ENCODE measurements around the gene TDP1.
"Not testable (repeated sequence)": the region's sequence is repeated elsewhere in the genome, so short reads cannot be mapped to it uniquely, and the experiment has no call there.

Gene TDP1

DNA sequence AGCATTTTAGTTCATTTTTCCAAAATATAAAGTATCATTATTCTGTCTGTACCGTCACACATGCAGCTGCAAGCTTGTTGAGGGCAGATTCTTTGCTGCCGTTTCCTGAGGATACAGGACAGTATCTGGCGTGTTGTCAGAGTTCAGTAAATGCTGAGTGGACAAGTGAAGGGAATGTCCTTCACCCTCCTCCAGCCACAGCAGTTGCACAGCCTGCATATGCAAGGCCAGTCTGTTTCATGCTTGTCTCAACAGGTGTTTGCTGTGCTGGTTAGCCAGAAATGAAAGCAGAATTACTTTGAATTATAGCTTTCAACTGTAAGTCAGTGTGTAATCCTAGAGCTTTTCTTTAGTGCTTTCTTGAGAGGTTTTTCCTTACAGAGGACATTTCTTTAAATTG lies 36.5 kb downstream of the TDP1 start:
- DNase-seq, result no peak

GRCh38 chr14:89996963-89997362 lies 41.2 kb downstream of the TDP1 start:
- DNase-seq, result no peak

- no peak for DNase-seq
These were observed 45.2 kb downstream of the TDP1 start for GRCh38 chr14:90000935-90001334.

DNA sequence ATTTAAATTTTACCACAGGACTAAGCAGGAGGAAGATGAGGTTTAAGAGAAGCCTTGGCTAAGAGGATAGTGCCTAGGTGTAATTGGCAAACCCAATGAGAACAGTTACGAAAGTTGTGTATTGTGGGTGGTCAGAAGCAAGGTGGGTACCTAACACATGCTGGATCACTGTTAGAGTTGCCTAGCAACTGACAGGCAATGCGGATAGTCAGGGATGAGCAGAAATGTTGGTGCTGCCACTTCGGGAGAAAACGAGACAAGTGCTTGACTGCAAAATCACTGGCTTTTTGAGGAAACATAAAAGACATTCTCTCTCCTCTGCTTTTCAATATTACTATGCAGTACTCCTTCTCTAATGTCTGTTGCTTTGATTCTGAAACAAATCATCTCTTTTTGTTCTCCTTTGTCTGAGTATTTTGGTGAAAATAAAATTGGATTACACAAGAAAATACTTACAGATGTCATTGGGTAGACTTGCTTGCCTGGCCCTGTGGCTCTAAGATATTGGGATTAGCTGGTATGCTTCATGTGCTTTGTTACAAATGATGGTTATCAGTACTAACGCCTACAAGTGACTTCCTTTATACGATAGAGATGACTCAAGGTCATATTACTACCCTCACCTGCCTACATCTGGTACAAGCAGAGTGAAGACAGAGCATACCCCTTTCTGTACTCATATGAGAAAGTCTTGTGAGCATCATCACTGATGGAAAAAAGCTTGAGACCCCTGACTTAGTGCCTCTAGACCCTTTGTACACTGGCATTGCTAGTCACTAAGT lies 48.0 kb downstream of the TDP1 start:
- no peak for DNase-seq

GRCh38 chr14:90005441-90005840 lies 49.7 kb downstream of the TDP1 start:
- DNase-seq, result no peak

DNA sequence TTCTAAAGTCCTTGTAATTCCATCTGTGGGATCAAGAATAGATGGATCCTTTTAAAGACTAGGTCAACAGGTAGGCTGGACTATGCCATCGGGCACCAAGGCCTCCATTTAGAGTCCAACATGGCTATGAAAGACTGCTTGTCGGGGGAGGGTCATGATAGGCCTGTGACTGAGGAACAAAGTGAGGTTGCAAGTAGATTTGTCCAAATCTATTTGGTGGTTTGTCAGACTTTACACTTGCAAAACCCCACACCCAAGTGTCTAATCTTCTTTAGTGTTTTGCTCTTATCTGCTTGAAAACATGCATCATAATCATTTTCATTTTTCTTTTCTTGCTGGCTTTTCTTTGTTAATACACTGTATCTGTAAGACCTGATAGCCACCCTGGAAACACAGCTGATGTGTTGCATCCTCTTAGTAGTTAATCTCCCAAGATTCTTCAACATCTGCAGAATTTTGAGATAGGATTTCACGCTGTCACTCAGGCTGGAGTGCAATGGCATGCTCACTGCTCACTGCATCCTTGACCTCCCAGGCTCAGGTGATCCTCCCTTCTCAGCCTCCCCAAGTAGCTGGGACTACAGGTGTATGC lies 50.3 kb downstream of the TDP1 start:
- DNase-seq, result no peak

GRCh38 chr14:90017371-90017770 lies 61.6 kb downstream of the TDP1 start:
- DNase-seq, result no peak

GRCh38 chr14:90019824-90020523 lies 64.2 kb downstream of the TDP1 start:
- DNase-seq, result no peak

DNA sequence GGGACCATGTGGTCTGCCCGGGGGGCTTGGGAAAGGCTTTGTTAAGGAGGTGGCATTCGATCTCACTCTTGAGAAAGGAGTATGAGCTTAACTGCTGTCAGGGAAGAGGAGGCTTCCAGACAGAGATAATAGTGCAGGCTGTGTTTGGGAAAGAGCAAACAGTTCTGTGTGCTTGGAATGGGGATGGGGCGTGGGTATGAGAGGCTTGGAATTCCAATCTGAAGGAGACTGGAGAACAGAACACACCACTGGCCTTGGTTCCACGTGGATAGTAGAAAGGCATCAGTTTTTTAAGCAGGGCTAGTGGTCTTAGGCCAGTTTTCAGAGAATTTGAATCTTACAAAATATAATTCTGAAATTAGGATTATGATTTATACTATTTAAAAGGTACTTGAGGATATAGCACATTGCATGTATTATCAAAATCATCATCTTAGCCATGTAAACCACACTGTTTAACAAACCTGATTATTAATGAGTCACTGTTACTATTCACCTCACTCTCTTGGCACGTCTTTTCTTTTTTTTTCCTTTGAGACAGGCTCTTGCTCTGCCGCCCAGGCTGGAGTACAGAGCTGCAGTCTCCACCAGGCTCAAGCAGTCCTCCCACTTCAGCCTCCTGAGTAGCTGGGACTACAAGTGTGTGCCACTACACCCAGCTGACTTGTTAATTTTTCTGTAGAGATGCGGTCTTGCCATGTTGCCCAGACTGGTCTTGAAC lies 67.6 kb downstream of the TDP1 start:
- no peak for DNase-seq

GRCh38 chr14:90024910-90025309 lies 69.2 kb downstream of the TDP1 start:
- DNase-seq, result no peak

GRCh38 chr14:90026608-90027007 lies 70.9 kb downstream of the TDP1 start:
- not testable (repeated sequence) for DNase-seq

GRCh38 chr14:90027842-90028241 lies 72.1 kb downstream of the TDP1 start:
- no peak for DNase-seq

DNA sequence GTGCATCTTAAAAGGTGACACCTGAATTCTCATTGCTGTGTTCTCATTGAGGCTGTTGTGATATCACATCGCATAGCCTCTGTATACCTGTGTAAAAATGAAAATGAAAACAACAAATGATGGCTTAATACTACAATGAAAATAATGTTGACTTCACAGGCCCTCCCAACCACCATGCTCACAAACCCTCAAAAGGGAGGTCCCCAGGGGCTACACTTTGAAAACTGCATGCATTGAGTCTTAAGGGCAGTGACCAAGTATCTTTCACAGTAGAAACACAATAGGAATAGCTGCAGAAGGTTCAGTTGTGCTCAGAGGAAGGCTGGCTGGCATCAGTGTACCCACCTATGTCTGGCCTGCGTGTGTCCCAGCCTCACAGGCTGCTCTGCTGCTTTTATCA lies 78.4 kb downstream of the TDP1 start:
- DNase-seq, result no peak

- DNase-seq, result no peak
These were observed 79.3 kb downstream of the TDP1 start for GRCh38 chr14:90034835-90035525.

DNA sequence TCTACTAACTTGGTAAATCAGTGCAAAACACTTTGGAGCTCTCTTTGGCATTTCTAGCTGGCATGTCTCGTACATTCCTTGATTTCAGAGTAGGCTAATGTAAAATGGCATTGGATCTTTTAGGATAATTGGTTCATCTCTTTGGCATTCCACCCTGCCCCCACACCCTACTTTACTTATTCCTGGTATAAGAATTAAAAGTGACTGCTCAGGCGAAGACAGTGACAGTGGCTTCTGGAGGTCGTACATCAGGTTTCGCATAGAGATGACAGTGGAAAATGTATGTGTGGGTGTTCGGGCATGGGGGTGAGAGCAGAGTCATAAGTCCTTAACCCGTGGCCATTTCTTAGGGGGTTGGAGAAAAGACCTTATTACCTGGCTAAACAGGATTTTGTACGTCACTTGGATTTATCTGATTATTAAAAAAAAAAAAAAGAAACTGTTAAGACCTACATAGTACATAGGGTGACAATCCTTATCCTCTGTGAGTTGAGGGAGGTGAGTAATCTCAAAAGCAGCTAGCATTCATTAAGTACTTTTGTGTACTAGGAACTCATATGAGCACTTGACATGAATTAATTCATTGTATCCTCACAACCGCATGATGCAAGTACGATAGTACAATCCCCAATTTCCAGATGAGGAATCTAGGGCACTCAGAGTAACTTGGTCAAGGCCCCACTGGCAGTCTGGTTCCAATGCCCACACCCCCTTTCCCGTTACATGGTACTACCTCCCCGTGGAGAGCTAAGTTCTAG lies 83.7 kb downstream of the TDP1 start:
- no peak for DNase-seq

- DNase-seq, result no peak
These were observed 84.7 kb downstream of the TDP1 start for GRCh38 chr14:90040411-90040810.

DNA sequence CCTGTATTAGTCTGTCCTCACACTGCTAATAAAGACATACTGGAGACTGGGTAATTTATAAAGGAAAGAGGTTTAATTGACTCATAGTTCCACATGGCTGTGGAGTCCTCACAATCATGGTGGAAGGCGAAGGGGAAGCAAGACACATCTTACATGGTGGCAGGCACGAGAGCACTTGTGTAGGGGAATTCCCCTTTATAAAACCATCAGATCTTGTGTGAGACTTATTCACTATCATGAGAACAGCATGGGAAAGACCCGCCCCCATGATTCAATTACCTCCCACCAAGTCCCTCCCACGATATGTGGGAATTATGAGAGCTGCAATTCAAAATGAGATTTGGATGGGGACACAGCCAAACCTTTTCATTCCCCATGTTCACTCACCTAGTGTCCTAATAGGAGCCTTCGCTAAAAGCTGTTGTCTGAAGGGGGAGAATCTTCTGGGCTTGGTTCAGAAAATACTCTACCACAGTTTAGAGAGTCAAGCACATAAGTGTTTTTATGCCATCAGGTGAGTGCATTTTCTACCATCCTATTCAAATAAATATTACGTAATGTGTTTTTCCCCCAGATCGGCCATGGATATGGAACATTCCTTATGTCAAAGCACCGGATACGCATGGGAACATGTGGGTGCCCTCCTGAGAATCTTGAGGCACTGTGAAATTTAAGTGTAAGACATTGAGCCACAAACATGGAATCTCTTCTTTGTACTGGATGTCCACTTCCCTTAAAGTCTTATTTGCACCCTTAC lies 86.9 kb downstream of the TDP1 start:
- DNase-seq, result no peak

DNA sequence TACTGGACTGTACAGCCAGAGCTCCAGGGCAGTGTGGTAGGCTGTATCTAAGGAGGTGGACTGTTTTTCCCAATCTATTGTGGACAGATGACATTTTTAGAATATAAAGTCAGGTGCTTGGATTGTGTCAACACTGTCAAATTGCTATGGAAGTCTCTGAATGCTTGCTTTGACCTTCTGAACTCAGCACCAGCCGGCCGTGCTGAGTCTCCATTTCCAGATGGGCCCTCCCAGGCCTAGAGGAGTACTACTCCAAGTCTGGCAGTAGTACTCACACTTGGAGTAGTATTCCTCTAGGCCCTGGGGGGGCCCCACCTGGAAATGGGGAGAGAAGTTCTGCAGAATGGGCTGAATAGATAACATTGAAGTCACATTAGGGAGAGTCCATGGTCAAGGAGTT lies 89.9 kb downstream of the TDP1 start:
- DNase-seq, result no peak

DNA sequence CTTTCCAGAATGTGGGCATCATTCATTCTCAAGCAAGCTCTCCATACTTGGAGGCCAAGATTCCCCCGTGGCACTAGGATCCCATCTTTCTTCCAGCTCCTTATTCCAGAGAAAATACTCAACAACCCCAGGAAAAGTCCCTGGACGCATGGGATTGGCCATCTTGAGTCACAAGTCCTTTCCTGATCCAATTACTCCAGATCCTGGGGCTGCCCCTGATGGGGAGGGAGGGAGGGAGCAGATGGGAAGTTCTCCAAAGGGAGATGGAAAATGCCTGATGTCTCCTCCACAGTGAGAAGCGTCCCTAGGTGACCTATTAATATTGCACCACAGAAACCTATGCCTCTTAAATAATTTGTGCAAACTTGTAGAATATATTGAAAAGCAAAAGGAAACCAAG lies 93.7 kb downstream of the TDP1 start:
- DNase-seq, result no peak

DNA sequence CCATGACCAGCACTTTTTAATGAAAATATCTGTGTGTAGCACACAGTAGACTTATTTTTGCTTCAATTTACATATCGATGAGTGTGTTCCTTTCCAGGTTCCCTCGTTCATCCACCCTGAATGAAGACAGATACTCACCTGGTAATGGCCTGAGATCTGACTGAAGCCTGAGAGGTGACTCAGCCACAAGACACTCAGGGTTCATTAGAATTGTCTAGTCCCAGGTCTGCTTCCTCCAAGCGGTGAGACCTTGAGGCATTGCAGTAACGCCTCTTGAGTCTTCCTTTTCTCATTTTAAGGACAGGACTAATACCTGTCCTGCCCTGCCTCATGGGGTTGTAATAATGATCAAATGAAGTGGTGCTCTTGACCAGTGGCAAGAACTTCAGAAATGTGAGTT lies 94.5 kb downstream of the TDP1 start:
- no peak for DNase-seq

GRCh38 chr14:90053044-90053443 lies 97.3 kb downstream of the TDP1 start:
- no peak for DNase-seq
